ENCODE measurements around the gene CCR8. TPM values are rescaled to one million over a fixed set of nuclear protein-coding genes. Genes with fewer than 3 reads are reported as not detected.
"Not testable (repeated sequence)": the region's sequence is repeated elsewhere in the genome, so short reads cannot be mapped to it uniquely, and the experiment has no call there.

CCR8 gene
- total RNA-seq, 1 donor = not detected

DNA sequence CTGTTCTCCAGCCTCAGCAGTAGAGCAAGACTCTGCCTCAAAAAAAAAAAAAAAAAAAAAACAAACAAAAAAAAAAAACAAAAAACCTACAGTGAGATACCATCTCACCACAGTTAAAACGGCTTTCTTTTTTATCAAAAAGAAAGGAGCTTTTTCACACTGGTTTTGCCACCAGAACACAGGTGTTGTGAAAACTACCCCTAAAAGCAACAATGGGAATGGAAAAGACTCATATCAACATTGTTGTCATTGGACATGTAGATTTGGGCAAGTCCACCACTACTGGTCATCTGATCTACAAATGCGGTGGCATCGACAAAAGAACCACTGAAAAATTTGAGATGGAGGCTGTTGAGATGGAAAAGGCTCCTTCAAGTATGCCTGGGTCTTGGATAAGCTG lies 28.8 kb downstream of the CCR8 start:
- H3K4me3 ChIP-seq (ENCODE audit: low read depth, low read length) = no peak overlapping the region
- DNase-seq (ENCODE audit: low read depth) = no peak
- TF ChIP-seq, protein P1, sequence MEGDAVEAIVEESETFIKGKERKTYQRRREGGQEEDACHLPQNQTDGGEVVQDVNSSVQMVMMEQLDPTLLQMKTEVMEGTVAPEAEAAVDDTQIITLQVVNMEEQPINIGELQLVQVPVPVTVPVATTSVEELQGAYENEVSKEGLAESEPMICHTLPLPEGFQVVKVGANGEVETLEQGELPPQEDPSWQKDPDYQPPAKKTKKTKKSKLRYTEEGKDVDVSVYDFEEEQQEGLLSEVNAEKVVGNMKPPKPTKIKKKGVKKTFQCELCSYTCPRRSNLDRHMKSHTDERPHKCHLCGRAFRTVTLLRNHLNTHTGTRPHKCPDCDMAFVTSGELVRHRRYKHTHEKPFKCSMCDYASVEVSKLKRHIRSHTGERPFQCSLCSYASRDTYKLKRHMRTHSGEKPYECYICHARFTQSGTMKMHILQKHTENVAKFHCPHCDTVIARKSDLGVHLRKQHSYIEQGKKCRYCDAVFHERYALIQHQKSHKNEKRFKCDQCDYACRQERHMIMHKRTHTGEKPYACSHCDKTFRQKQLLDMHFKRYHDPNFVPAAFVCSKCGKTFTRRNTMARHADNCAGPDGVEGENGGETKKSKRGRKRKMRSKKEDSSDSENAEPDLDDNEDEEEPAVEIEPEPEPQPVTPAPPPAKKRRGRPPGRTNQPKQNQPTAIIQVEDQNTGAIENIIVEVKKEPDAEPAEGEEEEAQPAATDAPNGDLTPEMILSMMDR (IDR thresholded peaks at IDR 0.05; ENCODE audit: insufficient read depth, low read length) = no peak

DNA sequence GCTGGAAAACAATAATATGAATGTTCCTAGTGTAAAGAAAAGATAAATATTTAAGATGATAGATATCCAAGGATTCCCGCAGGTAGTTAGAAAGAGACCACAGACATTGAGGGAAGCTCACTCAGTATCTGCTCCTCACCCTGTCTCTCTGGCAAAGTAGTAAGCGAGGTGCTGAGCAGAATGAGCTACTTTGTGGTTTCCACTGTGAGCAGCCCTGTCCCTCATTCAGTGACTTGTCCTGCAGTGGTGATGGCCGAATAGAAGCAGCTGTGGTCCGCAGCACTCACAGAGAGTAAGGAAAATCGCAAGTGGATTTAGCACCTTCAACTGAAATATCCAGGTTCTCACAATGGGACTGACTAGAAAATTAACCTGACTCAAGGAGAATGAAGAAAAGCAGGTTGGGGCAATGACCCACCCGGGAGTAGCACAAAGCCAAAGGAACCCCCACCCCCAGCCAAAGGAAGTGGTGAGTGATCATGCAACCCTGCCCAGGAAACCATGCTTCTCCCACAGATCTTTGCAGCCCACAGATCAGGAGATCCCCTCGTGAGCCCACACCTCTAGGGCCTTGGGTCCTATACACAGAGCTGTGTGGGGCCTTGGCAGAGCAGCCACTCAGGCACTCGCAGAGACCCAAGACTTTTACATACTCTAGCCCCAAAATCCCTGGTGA lies 31.9 kb downstream of the CCR8 start:
- no peak for DNase-seq (ENCODE audit: low read depth)
- H3K4me3 ChIP-seq (ENCODE audit: low read depth, low read length) = no peak overlapping the region
- TF ChIP-seq, protein P1 (IDR thresholded peaks at IDR 0.05; ENCODE audit: insufficient read depth, low read length) = no peak

DNA sequence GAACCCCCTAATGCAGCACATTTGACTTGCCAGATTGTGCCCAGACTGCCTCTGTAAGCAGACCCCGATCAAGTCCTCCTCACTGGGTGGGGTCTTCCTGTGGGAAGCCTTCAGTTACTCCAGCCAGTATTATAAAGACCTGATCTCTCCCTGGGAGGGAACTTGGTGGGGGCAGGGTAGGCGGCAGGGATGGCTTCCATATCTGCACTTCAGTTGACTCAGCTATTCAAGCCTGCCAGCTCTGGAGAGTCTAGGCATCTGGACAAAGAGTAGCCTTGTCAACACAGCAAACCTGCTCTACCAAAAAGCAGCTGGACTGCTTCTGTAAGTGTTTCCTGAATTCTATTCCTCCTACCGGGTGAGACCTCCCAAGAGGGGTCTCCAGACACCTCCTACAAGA lies 32.7 kb downstream of the CCR8 start:
- DNase-seq (ENCODE audit: low read depth) = peak; percentile 17
- TF ChIP-seq, protein P1 (IDR thresholded peaks at IDR 0.05; ENCODE audit: insufficient read depth, low read length) = no peak
- H3K4me3 ChIP-seq (ENCODE audit: low read depth, low read length) = no peak overlapping the region

DNA sequence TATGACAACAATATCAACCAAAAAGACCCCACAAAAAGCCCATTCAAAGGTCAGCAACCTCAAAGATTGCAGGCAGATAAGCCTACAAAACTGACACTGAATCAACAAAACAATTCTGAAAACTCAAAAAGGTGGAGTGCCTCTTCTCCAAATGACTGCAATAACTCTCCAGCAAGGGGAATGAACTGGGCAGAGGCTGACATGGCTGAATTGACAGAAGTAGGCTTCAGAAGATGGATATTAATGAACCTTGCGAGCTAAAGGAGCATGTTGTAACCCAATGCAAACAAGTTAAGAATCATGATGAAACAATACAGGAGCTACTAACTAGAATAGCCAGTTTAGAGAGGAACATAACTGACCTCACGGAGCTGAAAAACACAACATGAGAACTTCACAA lies 33.3 kb downstream of the CCR8 start:
- TF ChIP-seq, protein P1 (IDR thresholded peaks at IDR 0.05; ENCODE audit: insufficient read depth, low read length) = no peak
- no peak overlapping the region for H3K4me3 ChIP-seq (ENCODE audit: low read depth, low read length)
- DNase-seq (ENCODE audit: low read depth) = no peak

DNA sequence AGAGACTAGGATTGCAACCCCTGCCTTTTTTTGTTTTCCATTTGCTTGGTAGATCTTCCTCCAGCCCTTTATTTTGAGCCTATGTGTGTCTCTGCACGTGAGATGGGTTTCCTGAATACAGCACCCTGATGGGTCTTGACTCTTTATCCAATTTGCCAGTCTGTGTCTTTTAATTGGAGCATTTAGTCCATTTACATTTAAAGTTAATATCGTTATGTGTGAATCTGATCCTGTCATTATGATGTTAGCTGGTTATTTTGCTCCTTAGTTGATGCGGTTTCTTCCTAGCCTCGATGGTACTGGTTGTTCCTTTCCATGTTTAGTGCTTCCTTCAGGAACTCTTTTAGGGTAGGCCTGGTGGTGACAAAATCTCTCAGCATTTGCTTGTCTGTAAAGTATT lies 40.9 kb downstream of the CCR8 start:
- DNase-seq (ENCODE audit: low read depth); H3K4me3 ChIP-seq (ENCODE audit: low read depth, low read length): not testable (repeated sequence)

DNA sequence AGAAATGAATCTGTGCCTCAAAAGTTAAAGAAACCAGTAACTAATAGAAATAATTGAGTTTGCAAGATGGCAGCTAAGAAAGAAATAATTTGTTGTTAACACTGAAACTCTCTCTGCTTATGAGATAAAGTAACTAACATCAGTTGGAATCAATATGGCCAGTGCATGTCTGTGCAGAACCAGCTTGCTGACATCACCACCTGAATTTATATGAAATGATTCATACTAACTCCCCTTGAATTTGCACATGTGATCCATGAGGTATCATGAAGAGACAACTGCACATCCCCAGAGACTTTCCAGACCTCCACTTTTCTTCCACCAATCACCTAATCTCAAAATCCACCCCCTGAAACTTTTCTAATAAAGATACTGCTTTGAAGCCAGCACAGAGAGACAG lies 43.3 kb downstream of the CCR8 start:
- TF ChIP-seq, protein P1 (IDR thresholded peaks at IDR 0.05; ENCODE audit: insufficient read depth, low read length) = no peak
- H3K4me3 ChIP-seq (ENCODE audit: low read depth, low read length) = no peak overlapping the region
- DNase-seq (ENCODE audit: low read depth) = no peak

DNA sequence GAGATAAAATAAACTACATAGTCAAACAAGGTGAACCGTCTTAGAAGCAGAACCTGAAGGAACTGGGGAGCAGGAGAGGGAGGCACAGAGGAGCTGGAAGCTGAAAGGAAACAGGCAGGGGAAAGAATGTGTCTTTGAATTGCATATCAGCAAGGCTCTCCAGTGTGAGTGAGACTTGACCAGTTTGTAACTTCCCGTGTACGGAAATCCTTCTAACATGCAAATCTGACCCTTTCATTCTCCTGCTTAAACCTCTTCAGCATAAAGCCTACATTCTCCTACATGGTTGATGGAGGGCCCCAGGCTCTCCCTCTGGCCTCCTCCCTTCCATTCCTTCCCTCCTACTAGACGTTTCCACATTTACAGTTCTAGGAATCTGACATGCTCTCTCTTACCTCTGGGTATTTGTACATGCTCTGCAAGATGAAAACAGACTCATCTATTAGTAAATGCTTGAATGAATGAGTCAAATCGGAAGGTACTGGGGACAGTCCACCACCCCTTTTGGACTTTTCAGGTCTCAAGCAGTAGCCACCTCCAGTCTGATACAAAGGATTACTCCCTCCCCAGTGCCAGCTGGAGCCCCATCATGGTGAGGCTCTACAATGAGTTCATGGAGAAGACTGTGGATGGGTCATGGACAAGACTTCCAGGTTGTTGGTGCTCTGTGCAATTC lies 47.6 kb downstream of the CCR8 start:
- DNase-seq (ENCODE audit: low read depth) = no peak
- H3K4me3 ChIP-seq (ENCODE audit: low read depth, low read length) = no peak overlapping the region
- TF ChIP-seq, protein P1 (IDR thresholded peaks at IDR 0.05; ENCODE audit: insufficient read depth, low read length) = no peak
